T-helper 9 cell (primary cell): ENCODE data around the gene CNTNAP2.

Experiments
- DNase-seq: peaks from one replicate; pipeline ENCODE4 v3.0.0-alpha.2; 2020

Gene CNTNAP2

GRCh38 chr7:146922782-146923181 lies 806.2 kb downstream of the CNTNAP2 start:
- DNase-seq = no peak

DNA sequence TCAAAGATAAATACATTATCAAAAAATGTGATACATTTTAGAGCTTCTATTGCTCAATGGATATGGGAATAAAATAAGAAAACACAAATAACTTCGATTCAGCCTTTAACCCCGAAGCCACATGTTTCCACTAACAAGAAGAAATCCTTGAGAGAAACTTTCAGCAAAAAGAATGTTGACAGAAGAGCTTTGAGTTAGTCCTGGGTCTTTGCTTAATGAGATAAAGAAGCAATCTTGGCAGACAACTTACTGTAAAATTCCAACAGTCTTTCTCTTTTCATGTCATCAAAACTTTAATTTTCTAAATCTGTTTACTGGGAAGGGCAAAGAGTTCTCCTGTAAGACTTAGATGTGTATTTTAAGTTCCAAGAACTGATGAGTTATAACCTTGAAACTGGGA lies 810.2 kb downstream of the CNTNAP2 start:
- DNase-seq = no peak

- DNase-seq = no peak
Measured at GRCh38 chr7:146937836-146938235, 821.2 kb downstream of the CNTNAP2 start.

GRCh38 chr7:146943483-146943882 lies 826.9 kb downstream of the CNTNAP2 start:
- no peak for DNase-seq

- no peak for DNase-seq
Measured at GRCh38 chr7:146948703-146949102, 832.1 kb downstream of the CNTNAP2 start.

DNA sequence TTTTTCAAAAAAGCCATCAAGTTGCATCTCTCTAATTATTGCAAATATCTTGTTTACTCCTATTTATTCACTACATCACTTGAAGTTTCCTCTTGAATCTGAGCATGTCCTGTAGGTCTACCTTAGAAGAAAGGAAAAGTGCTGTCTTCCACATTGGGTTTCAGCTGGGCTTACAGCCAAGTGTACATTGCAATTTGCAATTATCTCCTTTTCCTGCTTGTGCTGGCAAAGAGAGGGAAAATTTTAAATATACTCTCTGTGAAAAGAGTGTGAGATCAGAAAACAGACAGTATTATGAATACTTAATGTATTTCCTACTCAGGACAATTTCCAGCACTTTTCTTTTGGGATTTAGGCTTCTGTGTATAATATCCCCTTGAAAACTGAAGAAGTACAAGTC lies 839.7 kb downstream of the CNTNAP2 start:
- DNase-seq = no peak

DNA sequence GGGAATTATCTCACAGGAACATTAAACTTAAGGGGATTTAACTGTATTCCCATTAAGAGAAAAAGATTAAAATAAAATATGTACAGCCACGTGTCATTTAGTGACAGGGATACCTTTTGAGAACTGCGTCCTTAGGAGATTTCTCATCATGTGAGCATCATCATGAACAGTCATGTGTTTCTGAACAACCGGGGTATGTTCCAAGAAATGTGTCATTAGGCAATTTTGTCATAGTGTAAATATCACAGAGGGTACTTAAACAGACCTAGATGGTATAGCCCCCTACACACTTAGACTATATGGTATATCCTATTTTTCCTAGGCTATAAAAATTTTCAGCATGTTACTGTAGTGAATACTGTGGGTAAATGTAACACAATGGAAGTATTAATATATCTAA lies 840.3 kb downstream of the CNTNAP2 start:
- no peak for DNase-seq

GRCh38 chr7:146960773-146961391 lies 844.3 kb downstream of the CNTNAP2 start:
- DNase-seq = no peak

DNA sequence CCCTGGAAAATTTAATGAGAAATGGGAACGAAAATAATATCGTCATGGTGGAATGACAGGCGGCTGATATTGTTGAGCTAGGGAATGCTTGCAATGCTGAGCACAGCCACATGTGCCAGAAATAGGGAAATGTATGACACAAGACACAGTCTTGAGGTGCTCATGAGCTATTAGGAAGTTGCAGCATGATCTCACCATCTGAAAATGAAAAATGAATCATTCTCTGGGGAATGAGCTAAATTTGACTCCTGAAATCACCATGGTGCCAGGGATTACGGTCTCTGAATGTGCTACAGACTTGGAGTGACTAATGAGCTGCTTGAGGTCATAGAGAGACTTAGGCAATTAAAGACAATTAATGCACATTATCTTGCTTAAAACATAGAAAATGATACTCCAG lies 845.0 kb downstream of the CNTNAP2 start:
- DNase-seq = no peak

GRCh38 chr7:146966274-146966673 lies 849.7 kb downstream of the CNTNAP2 start:
- DNase-seq = no peak

- DNase-seq = no peak
Measured at GRCh38 chr7:146982482-146982881, 865.9 kb downstream of the CNTNAP2 start.

DNA sequence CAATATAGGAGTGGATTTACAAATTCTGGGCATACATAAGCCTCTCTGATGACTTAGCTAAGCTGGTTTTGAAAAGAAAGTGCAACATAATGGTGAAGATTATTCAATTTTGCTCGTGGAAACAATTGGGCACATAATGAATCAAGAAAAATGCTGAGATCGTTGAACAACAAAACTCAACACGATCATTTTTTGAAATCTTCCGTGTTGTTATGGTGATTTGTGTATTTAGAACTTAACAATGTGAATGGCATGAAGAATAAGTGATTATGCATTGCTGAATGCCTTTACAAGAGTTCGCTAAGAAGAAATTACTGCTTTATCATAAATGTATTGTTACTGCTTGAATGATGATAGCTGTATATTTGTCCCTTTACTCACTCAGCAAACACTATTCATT lies 875.0 kb downstream of the CNTNAP2 start:
- no peak for DNase-seq

GRCh38 chr7:146993764-146994163 lies 877.2 kb downstream of the CNTNAP2 start:
- no peak for DNase-seq

- no peak for DNase-seq
Measured at GRCh38 chr7:147008530-147008929, 891.9 kb downstream of the CNTNAP2 start.

- DNase-seq = no peak
Measured at GRCh38 chr7:147012666-147013065, 896.1 kb downstream of the CNTNAP2 start.

DNA sequence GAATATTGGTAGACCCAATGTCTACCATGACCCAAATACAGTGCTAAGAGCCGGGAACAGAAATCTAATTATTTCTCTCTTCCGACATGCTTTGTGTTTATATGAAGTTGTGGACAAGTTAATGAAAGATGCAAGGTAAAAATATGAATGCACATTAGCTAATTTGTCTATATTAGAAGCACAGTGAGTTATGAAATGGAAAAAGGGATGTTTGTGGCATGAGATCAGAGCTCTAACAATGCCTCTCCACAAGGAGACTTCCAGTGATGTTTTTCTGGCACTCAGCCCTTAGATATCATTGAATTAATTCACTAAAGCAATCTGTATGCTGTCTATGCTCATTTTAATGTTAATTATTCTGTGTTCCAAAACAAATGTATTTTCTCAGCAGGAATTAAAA lies 897.2 kb downstream of the CNTNAP2 start:
- DNase-seq = no peak

DNA sequence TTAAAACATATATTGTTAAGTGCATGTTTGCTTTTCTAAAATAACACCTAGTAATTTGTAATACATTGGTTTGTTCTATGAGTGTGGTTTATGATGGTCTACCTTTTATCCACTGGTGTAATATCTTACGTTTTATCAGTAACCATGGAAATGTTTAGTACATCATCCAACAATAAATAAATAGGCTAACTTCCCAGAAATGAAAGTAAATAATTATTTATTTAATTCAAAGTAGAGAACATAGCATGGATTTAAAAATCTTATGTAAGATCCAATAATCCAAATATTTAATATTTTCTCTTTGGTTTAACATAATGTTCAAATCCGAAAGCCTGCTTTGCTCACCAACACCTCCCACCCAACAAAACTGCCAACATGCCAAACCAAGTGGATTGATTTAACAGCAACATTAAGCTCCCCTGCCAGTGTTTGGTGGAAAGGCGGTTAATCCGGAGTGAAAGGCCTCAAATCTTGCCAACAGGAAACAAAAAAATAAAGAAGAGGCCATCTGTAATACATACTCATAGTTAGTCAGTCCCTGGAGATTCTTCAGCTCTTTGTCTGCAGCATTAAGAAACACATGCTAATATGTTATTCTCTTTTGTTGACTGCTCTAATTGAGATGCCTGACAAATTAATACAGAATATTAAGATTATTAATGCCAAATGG lies 897.8 kb downstream of the CNTNAP2 start:
- no peak for DNase-seq

- DNase-seq = no peak
Measured at GRCh38 chr7:147015999-147016398, 899.4 kb downstream of the CNTNAP2 start.

DNA sequence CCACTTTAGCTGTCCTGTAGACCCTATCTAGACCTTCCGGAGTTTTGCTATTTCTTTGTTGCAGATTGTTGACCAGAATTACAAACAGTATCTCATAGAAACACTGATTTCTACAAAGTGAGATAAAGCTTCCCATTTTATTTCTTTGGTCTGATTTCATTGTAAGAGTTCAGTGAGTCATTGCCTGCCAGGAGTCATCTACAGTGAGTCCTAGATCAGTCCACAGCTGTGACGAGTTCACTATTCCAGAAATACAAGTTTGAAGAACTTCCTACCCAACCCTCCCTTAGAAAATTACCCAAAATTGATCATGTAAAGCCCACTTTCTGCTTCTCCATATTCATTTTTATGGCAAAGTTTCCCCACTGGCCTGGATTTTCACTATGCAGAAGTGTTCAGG lies 905.5 kb downstream of the CNTNAP2 start:
- no peak for DNase-seq

DNA sequence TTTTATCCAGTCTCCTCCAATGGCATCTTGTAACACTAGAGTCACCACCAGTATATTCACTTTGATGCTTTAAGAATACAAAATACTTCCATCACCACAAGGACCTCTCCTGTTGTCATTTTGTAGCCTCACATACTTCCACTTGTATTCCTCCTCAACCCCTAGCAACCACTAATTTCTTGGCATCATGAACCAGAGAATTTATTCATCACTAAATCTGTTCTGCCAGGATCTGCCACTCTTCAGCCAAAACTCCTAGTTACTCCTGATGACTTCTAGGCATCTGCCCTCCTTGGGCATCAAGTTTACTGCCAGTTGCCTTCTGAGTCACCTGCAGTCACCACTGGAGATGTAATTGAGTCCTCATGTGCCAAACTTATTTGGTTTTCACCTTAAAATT lies 906.8 kb downstream of the CNTNAP2 start:
- DNase-seq = no peak

- DNase-seq = no peak
Measured at GRCh38 chr7:147029953-147030352, 913.4 kb downstream of the CNTNAP2 start.

GRCh38 chr7:147033641-147034040 lies 917.0 kb downstream of the CNTNAP2 start:
- DNase-seq = no peak

GRCh38 chr7:147041438-147041837 lies 924.8 kb downstream of the CNTNAP2 start:
- DNase-seq = no peak

DNA sequence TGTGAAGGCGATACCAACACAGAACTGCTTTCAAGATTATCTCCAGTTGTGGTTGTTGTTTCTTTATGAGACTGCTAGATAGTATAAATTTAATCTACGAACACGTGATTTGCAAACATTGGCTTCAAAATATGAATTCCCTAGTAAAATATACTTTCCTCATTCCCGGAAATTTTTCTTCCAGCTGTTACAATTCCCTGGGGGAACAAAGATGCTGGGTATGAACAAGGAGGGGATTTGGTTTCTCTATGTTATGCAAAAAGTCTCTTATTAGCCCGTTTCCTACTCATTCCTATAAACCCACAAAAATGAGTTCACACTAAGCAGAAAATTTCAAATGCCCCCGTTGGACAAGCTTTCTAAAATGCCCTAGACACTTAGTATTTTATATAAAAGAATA lies 928.3 kb downstream of the CNTNAP2 start:
- DNase-seq = no peak

- no peak for DNase-seq
Measured at GRCh38 chr7:147047696-147048095, 931.1 kb downstream of the CNTNAP2 start.
